ENCODE results near the gene HTR3E.
"Not testable (repeated sequence)": the region's sequence is repeated elsewhere in the genome, so short reads cannot be mapped to it uniquely, and the experiment has no call there.

HTR3E gene

GRCh38 chr3:184099806-184100686 is 3.2 kb downstream of the HTR3E start:
- TF ChIP-seq CTCF (IDR thresholded peaks at IDR 0.05; ENCODE audit: low read depth, low read length, missing control alignments): no peak

GRCh38 chr3:184110316-184110725 is 13.5 kb downstream of the HTR3E start:
- TF ChIP-seq CTCF (IDR thresholded peaks at IDR 0.05; ENCODE audit: low read depth, low read length, missing control alignments): no peak
- no peak overlapping the region for H3K4me3 ChIP-seq (replicated peaks; ENCODE audit: low read depth, low read length)
- no peak for DNase-seq (ENCODE audit: extremely low read depth, low read depth)

More at GRCh38 chr3:184099806-184100686, 3.2 kb downstream of the HTR3E start:
- no peak overlapping the region for H3K4me3 ChIP-seq (replicated peaks; ENCODE audit: low read depth, low read length)
- no peak for DNase-seq (ENCODE audit: extremely low read depth, low read depth)

- no peak for DNase-seq (ENCODE audit: extremely low read depth, low read depth)
- no peak overlapping the region for H3K4me3 ChIP-seq (replicated peaks; ENCODE audit: low read depth, low read length)
- TF ChIP-seq CTCF (IDR thresholded peaks at IDR 0.05; ENCODE audit: low read depth, low read length, missing control alignments): no peak
Observed at GRCh38 chr3:184116017-184116416, 19.2 kb downstream of the HTR3E start.

DNA sequence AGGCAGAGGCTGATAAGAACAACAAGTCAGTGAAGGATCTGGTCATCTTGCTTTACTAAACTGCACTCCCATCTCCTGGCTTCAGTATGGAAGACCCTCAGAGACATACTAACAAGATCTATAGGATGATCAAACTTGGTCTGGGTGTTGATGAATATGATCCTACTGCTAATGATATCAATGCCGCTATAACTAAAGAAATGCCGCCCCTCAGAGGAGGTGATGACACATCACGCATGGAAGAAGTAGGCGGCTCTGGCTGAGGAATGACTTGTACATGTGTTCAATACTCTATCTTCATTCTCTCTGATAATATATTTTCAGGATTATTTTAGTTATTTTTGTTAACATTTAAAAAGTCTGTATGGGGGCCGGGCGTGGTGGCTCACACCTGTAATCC is 20.8 kb downstream of the HTR3E start:
- H3K4me3 ChIP-seq (replicated peaks; ENCODE audit: low read depth, low read length): no peak overlapping the region
- TF ChIP-seq CTCF (IDR thresholded peaks at IDR 0.05; ENCODE audit: low read depth, low read length, missing control alignments): no peak
- no peak for DNase-seq (ENCODE audit: extremely low read depth, low read depth)

GRCh38 chr3:184121031-184121430 is 24.2 kb downstream of the HTR3E start:
- not testable (repeated sequence) for H3K4me3 ChIP-seq (replicated peaks; ENCODE audit: low read depth, low read length); DNase-seq (ENCODE audit: extremely low read depth, low read depth)

DNA sequence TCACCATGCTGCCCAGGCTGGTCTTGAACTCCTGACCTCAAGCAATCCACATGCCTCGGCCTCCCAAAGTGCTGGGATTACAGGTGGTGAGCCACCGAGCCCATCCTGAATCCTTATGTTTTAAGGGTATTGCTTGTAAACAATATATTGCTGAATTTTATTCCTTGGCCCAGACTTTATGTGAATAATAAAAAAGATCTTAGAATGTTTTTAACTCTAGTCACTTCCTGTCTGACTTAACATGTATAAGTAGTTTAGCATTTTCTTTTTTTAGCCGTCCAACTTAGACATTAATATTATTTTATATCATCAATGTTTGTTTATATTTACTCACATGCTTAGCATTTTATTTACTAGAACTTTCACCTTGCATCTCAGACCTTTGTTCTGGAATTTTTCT is 29.1 kb downstream of the HTR3E start:
- no peak for DNase-seq (ENCODE audit: extremely low read depth, low read depth)
- no peak overlapping the region for H3K4me3 ChIP-seq (replicated peaks; ENCODE audit: low read depth, low read length)
- TF ChIP-seq CTCF (IDR thresholded peaks at IDR 0.05; ENCODE audit: low read depth, low read length, missing control alignments): no peak

GRCh38 chr3:184129012-184129411 is 32.1 kb downstream of the HTR3E start:
- peak; percentile 61 for TF ChIP-seq CTCF (IDR thresholded peaks at IDR 0.05; ENCODE audit: low read depth, low read length, missing control alignments)
- H3K4me3 ChIP-seq (replicated peaks; ENCODE audit: low read depth, low read length): no peak overlapping the region
- no peak for DNase-seq (ENCODE audit: extremely low read depth, low read depth)

Data from HFF-Myc (cell line).